ENCODE results near the gene WNT1. TPM values are rescaled to one million over a fixed set of nuclear protein-coding genes. Genes with fewer than 3 reads are reported as not detected.

The WNT1 gene
- total RNA-seq, 1 donor from 2014 or later, result not detected

DNA sequence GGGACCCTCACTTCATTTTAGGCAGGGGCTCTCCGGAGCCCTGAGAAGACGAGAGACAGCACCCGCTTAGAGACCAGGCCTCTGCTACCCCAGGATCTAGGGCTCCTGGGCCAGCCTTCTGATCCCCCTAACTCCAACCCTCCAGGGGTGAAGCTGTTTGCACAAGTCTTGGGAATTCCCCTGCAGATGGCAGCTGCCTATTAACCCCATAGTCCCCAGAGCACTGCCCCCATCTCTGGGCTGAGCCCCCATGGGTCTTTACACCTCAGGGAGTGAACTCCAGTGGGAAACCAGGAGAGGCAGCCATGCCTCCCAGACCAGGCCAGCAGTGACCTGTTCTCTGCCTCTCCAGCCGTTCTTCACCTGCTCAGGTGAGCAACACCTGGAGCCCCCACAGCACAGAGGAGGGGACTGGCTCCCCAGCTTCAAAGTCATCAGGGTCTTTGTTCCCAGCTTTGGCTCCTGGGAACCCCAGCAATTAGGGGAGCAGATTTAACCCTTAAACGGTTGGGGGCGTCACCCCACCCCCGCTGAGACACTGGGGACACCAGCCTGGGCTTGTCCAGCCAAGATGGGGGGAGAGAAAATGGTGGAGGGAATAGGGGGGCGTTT is 8.9 kb upstream of the WNT1 start:
- Mint-ChIP-seq H3K9me3 (no peaks in the 10 kb centered on the region), H3K4me1 (peaks cover 23% of the 10 kb centered on the region), H3K27ac (peak overlapping the region; percentile 20), H3K4me3 (peak overlapping the region; percentile 19), H3K27me3 (peaks cover 70% of the 10 kb centered on the region), H3K36me3 (ENCODE audit: low read depth) (no peaks in the 10 kb centered on the region)
- intact Hi-C loops (cut with micrococcal nuclease), result no loop called here
- peak; percentile 55 for DNase-seq

DNA sequence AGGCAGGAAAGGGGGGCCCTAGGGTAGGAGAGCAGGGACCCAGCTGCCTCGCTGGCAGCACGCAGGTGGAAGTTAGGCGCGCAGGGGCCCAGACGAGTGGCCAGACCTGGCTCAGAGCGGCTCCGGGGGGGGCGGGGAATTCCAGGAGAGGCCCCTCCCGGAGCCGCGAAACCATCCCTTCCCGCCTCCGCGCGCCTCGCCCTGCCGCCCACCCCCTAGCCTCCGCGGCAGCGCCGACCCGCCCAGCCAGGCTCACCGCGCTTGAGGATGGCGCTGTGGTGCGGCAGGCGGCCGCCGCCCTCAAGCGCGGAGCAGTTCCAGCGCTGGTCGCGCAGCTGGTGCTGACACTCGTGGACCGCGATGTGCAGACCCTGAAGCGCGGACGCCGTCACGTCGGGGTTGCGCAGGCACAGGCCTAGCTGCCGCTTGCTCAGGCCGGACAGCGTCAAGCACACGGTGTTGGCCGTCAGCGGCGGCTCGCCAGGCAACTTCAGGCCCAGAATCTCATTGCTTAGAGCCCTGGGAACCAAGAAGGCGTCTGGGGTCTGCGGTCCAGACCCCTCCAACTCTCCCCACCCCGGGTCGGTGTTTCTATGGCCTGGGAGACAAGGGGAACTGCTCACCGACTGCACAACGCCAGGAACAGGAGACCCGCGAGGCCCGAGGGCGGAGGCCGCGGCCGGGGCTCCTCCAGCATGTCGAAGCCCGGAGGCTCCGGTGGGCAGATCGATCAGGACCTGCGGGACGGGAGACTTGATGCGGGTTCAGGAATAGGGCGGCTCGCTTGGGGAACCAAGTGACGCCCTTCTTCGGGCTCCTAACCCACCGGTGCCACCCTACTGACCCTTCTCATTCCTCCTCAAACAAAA is 8.1 kb upstream of the WNT1 start:
- peaks cover 23% of the 10 kb centered on the region for H3K4me1 Mint-ChIP-seq
- H3K27ac Mint-ChIP-seq, result no peak overlapping the region
- peaks cover 75% of the 10 kb centered on the region for H3K27me3 Mint-ChIP-seq
- peak overlapping the region; percentile 62 for H3K4me3 Mint-ChIP-seq
- no peaks in the 10 kb centered on the region for H3K9me3 Mint-ChIP-seq
- DNase-seq, result peak; percentile 77
- intact Hi-C loops (cut with micrococcal nuclease), result loop anchor here (5.0 kb wide), 1 partner anchor 68 kb away; a partner anchor contains a TSS
- H3K36me3 Mint-ChIP-seq (ENCODE audit: low read depth), result no peaks in the 10 kb centered on the region

DNA sequence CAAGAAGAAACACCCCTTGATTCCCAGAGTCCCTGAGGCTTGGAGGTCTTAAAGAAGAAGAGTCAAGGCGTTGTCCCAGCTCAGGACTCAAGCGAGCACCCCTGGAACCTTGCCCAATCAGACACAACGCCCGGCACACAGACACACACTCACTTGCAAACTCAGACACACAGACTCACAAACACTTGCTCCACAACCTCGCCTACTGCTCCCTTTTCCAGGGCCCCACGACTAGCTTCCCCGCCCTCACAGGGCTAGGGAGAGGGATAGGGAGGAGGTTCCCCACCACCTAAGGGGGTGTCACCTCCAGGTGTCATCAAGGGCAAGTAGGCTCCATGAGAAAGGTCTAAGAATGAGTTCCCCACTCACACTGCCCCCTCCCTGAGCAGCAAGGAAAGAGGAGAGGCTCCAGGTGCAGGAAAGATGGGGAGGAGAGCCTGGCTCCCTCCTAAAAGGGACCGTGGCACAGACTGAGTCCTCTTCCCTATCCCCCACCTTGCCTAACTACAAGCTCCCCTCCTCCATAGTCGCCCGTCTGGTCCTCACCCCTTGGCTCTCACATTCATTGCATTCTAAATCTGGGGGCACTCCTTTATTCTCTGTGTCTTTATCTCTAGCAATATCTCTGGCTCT is 7.3 kb upstream of the WNT1 start:
- intact Hi-C loops (cut with micrococcal nuclease), result loop anchor here (1.0 to 5.0 kb wide), 2 partner anchors 9 to 69 kb away; a partner anchor contains a TSS
- Mint-ChIP-seq H3K4me3 (peak overlapping the region; percentile 62), H3K4me1 (peaks cover 23% of the 10 kb centered on the region), H3K27ac (peak overlapping the region; percentile 59), H3K27me3 (peaks cover 76% of the 10 kb centered on the region), H3K36me3 (ENCODE audit: low read depth) (no peaks in the 10 kb centered on the region), H3K9me3 (no peaks in the 10 kb centered on the region)
- DNase-seq, result peak; percentile 58

DNA sequence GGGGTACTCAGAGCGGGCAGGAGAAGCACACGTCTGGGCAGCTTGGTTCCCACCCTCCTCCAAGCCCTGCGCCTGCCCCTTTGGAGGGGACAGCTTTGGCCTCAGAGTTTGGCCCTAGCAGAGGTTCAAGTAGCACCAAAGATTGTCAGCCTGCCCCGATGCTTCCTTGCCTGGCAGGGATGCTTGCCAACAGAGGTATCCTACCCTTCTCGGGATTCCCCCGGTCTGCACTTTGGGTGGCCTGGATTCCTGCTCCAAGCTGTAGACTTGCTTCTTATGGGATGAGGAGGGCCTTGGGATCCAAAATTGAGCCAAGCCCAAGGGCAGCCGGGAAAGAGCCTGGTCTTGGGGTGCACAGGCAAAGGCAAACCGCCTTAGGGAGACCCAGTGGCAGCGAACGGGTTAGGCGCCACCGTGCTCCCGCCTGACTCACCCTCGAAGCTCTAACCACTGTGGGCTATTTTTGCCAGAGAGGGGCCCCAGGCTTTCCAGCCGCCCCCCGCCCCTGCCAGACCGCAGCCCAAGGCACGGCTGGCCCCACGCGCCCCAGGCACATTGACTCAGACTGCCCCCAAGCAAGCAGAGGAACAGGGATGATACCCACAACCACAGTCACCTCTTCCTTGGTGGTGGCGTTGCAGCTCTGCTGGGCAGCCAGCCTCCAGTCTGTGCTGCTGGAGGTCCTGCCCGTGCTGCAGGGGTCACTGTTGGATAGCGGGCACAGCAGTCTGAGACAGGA is 5.7 kb upstream of the WNT1 start:
- peak; percentile 61 for DNase-seq
- H3K36me3 Mint-ChIP-seq (ENCODE audit: low read depth), result no peaks in the 10 kb centered on the region
- intact Hi-C loops (cut with micrococcal nuclease), result loop anchor here (2.0 to 5.0 kb wide), 2 partner anchors 16 to 70 kb away; a partner anchor contains a TSS
- H3K9me3 Mint-ChIP-seq, result no peaks in the 10 kb centered on the region
- H3K27ac Mint-ChIP-seq, result no peak overlapping the region
- peaks cover 31% of the 10 kb centered on the region for H3K4me1 Mint-ChIP-seq
- H3K4me3 Mint-ChIP-seq, result peak overlapping the region; percentile 62
- H3K27me3 Mint-ChIP-seq, result peaks cover 85% of the 10 kb centered on the region

DNA sequence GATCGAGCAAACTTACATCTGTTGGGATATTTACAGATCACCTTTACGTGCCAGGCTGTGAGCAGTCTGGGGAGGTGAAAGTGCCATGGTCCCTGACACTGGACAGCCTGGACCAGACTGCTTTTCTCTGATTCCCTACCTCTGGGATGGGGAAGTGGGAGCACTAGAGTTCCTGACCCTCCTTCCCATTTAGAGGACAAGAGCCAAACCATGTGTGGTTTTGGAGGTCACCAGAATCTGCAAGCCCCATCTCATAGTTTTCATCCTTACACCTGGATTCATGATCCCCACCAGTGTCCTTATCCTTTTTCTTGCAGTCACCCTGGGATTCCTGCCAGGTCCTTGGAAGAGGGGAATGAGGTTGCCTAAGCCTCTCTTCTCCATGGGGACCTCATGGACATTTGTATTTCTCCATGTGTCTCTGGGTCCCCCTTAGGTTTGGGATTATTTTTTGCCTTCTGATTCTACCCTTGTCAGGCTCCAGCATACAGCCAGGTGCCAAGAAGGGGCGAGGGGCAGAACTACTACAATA is 5.1 kb upstream of the WNT1 start:
- intact Hi-C loops (cut with micrococcal nuclease), result loop anchor here (2.0 to 5.0 kb wide), 2 partner anchors 16 to 71 kb away; a partner anchor contains a TSS
- Mint-ChIP-seq H3K4me1 (peaks cover 36% of the 10 kb centered on the region), H3K36me3 (ENCODE audit: low read depth) (peaks cover 2% of the 10 kb centered on the region), H3K27me3 (peaks cover 90% of the 10 kb centered on the region), H3K27ac (no peak overlapping the region), H3K9me3 (no peaks in the 10 kb centered on the region), H3K4me3 (no peak overlapping the region)
- DNase-seq, result peak; percentile 63

DNA sequence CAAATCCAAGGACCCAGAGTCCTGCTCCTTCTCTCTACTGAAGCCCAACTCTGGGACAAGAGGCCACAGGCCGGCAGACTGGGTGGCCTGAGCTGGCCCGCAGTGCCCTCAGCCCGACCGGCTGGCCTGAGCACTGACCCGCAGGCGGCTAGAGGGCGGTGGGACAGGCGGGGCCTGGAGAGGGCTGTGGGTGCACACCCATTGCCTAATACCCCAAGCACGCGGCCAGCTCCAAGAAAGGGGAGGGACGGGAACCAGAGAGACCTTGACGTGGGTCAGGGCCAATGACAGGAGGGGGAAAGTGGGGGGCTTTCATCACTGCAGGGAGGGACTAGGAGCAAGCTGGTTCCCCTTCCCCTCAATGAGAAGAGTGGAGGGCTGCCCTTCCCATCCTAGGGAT is 4.6 kb upstream of the WNT1 start:
- intact Hi-C loops (cut with micrococcal nuclease), result loop anchor here (2.0 to 5.0 kb wide), 2 partner anchors 15 to 71 kb away; a partner anchor contains a TSS

DNA sequence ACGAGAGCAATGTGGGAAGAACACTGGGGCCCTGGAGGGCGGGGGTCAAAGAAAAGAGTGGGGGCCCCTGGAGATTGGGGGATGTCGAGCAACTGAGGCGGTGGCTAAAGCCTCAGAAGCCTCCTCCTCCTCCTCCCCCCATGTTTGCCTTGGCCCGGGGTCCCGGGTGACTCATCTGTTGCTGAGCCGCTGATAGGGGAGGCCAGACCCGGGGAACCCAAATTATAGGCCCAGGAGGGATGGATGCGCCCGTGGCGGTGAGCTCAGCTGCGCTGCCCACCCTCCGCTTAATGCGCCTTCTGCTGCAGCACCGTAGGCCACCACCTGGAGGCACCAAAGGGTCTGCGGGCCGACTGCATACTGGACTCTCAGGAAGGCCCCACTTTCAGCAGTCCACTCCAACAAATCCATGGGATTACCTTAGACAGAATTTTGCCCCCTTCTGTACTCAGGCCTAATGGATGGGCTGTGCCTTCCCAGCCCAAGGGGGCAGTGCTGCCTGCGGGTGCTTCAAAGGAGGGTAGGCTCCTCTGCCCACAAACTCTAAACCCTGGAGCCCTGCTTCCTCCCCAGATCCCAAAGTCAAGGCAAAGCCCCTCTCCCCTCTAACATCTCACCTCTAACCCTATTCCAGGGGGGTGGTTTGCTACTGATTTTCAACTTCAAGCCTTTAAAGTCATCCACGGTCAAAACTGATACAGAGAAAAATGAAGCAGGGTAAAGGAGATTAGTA is 4.0 kb upstream of the WNT1 start:
- H3K9me3 Mint-ChIP-seq, result no peaks in the 10 kb centered on the region
- intact Hi-C loops (cut with micrococcal nuclease), result loop anchor here (2.0 to 5.0 kb wide), 2 partner anchors 15 to 72 kb away; a partner anchor contains a TSS
- no peak overlapping the region for H3K27ac Mint-ChIP-seq
- peaks cover 2% of the 10 kb centered on the region for H3K36me3 Mint-ChIP-seq (ENCODE audit: low read depth)
- peaks cover 41% of the 10 kb centered on the region for H3K4me1 Mint-ChIP-seq
- H3K4me3 Mint-ChIP-seq, result no peak overlapping the region
- H3K27me3 Mint-ChIP-seq, result peaks cover 85% of the 10 kb centered on the region
- peak; percentile 84 for DNase-seq

More for the DNA sequence above, 4.6 kb upstream of the WNT1 start:
- H3K27ac Mint-ChIP-seq, result no peak overlapping the region
- H3K4me1 Mint-ChIP-seq, result peaks cover 36% of the 10 kb centered on the region
- peak; percentile 51 for DNase-seq
- peaks cover 2% of the 10 kb centered on the region for H3K36me3 Mint-ChIP-seq (ENCODE audit: low read depth)
- H3K9me3 Mint-ChIP-seq, result no peaks in the 10 kb centered on the region
- peaks cover 86% of the 10 kb centered on the region for H3K27me3 Mint-ChIP-seq
- H3K4me3 Mint-ChIP-seq, result no peak overlapping the region

DNA sequence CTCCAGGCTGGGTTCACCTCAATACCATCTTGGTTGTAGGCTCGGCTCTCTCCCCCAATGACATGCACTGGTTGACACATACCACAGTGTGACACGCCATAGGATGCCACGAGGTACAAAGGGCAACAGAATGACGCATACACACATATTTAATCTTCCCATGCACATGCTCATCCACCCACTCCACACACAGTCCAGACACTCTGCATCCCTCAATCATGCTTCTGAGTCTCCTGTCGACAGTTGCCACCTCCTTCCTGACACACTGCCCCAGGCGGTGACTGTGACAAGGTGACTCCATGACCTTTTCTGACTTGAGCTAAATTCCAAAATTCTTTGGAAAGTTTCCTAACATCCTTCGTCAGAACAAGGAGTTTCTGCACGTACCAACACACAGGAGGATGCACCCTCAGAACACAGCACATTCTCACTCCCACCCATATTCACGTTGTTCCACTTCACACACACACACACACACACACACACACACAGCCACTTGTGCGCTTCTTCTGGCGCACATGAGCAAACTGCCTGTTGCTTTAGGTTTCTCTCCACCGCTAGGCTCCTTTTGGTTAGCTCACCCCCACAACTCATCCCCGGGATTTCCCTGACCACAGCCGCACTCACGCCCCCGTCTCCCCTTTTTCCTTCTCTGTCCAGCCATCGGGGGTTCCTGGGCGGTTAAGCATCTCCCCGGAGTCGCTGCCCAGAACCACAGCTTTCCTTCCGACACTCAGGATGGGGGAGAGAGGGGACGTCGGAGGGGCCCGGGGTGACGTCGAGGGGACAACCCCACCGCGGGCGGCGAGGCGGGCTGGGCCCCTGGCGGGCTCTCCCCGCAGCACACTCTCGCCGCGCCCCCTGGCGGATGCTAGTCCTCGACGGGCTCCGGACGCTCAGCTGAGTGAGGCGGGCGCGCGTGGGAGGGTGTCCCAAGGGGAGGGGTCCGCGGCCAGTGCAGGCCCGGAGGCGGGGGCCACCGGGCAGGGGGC is 536 bp upstream of the WNT1 start:
- peak; percentile 94 for DNase-seq
- Mint-ChIP-seq H3K27me3 (peaks cover 88% of the 10 kb centered on the region), H3K4me1 (peaks cover 55% of the 10 kb centered on the region), H3K36me3 (ENCODE audit: low read depth) (peaks cover 2% of the 10 kb centered on the region), H3K4me3 (peak overlapping the region; percentile 64), H3K9me3 (no peaks in the 10 kb centered on the region), H3K27ac (peak overlapping the region; percentile 72)
- intact Hi-C loops (cut with micrococcal nuclease), result loop anchor here (2.0 to 5.0 kb wide), 3 partner anchors 21 to 365 kb away; partner anchors contain the start of genes ARF3 and DDX23

DNA sequence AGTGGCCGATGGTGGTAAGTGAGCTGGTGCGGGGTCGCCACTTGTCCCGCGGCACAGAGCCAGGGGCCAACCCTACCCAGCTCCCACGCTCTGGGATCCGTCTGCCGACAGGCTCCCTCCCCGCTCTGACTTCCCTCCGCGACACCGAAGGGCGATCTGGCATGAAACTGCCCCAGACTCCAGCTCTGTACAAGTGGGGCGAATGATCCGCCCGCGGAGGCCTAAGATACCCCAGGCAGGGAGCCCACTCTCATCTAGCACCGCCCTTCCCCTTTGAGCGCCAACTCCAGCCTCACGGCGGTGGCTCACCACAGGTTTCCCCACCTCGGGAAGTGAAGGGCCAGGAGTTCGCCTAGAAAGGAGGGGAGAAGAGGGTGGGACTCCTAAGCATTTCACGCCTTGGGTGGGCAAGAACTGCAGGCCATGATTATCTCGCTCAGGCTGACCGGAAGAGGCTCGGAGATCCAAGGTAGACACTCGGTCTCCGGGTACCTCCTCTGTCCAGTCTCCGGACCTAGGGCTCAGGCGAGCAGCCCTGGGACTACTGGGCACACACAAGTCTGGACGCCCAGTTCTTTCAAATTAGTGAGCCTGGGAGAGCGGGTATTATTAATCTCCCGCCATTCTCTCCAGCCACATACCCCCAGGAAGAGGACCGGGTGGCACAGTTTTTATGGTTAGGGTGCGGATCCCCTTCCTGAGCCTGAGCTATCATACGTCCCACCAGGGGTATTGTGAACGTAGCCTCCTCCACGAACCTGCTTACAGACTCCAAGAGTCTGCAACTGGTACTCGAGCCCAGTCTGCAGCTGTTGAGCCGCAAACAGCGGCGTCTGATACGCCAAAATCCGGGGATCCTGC is 849 bp downstream of the WNT1 start:
- Mint-ChIP-seq H3K4me3 (peak overlapping the region; percentile 73), H3K36me3 (ENCODE audit: low read depth) (peaks cover 2% of the 10 kb centered on the region), H3K4me1 (peaks cover 55% of the 10 kb centered on the region), H3K9me3 (no peaks in the 10 kb centered on the region), H3K27me3 (peaks cover 88% of the 10 kb centered on the region), H3K27ac (peak overlapping the region; percentile 67)
- DNase-seq, result peak; percentile 71
- intact Hi-C loops (cut with micrococcal nuclease), result loop anchor here (1.0 to 5.0 kb wide), 4 partner anchors 9 to 363 kb away; partner anchors contain the start of gene DDX23

DNA sequence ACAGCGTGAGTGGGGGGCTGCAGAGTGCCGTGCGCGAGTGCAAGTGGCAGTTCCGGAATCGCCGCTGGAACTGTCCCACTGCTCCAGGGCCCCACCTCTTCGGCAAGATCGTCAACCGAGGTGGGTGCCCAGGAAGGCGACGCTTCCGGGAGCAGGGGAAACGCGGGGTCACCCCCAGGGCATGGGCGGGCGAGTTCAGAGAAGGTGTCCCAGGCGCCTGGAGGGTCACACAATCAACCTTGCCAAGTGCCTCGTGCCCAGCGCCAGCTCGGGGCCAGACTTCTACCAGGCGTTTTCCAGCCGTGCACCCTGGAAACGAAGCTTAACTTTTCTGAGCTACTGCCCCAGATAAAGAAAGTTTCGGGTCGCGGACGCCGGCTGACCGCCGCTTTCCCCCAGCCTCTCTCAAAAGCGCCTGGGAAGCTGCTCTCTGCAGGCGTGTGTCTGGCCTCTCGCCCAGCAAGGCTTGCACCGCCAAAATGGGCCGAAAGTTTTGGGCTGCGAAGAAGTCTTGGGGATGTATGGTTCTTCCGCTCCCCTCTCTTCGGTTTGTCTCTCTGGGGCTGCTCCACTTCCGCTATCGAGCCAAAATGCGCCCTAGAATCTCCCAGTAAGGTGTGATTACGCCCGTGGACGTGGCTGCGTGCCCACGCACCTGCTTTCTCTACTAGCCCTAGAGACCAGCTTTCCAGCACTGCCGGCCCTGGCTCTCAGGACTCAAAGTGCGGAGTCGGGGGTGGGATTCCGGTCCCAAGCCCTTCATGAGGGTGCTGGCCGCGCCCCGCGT is 1.7 kb downstream of the WNT1 start:
- intact Hi-C loops (cut with micrococcal nuclease), result loop anchor here (1.0 to 5.0 kb wide), 7 partner anchors 8 to 977 kb away; partner anchors contain the start of genes COL2A1, DDX23 and WNT10B
- peak; percentile 82 for DNase-seq
- peaks cover 2% of the 10 kb centered on the region for H3K36me3 Mint-ChIP-seq (ENCODE audit: low read depth)
- H3K27me3 Mint-ChIP-seq, result peaks cover 87% of the 10 kb centered on the region
- H3K9me3 Mint-ChIP-seq, result no peaks in the 10 kb centered on the region
- H3K4me3 Mint-ChIP-seq, result peak overlapping the region; percentile 73
- peaks cover 55% of the 10 kb centered on the region for H3K4me1 Mint-ChIP-seq
- H3K27ac Mint-ChIP-seq, result no peak overlapping the region

All from activated CD4-positive, alpha-beta T cell treated with anti-CD3 and anti-CD28 coated beads, Interleukin-2, amount 10 ng/mL, durations not matched to agents 24 days and 14 days (primary cell).